ENCODE data around the gene ESR1. TPM values are rescaled to one million over a fixed set of nuclear protein-coding genes. Genes with fewer than 3 reads are reported as not detected.

ESR1 gene
- total RNA-seq, 1 experiment from 2014 or later, result 0.98 TPM

DNA sequence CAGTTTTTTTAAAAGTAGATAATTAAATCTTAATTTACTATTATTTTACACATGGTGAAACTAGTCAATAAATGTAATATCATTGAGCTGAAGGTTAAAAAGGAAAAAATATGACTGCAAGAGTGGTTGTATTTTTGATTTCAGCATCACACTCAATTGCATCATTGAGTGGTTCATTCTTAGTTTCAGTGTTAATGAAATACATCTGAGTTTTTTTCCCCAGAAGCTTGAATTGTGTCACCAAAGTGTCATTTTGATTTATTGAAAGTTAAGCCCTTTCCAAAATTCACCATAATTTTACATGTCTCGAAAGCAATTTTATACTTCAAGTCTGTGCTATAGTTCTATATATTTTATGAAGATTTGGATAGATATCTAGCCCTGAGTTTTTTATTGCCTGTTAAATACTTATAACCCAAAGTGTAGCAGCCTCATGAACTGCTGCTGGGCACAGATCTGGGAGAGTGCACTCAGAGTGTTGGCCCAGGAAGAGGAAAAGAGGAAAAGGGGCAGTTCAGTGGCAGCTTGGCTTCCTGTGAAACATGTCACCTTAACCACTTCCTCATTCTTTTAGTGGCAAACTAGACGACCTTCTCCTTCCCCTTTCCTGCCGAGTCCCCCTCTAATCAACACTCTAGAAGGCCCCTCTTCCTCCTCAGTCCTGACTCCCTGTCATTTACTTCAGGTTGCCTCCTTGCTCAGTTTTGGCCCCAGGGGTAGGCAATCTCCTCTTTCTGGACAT, 140.7 kb downstream of the ESR1 start (continued):
- TF ChIP-seq ELF4 (CRISPR knock-in tag; IDR thresholded peaks at IDR 0.05; ENCODE audit: low read depth) (no peak), PRRX2 (CRISPR knock-in tag; IDR thresholded peaks at IDR 0.05) (no peak), KAT7 (CRISPR knock-in tag; IDR thresholded peaks at IDR 0.05; ENCODE audit: borderline replicate concordance) (no peak)

DNA sequence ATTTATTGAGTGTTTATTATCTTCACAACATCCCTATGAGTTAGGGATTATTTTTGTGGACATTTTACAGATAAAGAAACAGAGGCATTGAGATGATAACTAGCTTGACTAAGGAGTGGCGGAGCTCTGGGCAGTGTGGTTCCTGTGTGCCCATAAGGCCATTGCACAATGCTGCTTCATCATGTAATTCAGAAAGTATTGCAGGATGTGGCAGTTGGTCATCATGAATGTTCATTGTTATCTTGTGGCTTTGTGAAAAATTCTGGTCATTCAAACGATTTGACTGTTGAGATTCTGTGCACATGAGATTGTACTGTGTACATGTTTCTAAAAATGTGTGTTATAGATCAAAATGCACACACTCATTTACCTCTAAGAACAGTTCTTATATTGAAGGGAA, 150.8 kb downstream of the ESR1 start:
- POLR2A ChIA-PET, result no interaction called here
- ATAC-seq (no peak), DNase-seq (ENCODE audit: low spot score) (no peak)
- Mint-ChIP-seq H3K9me3 (peaks cover 12% of the 10 kb centered on the region), H3K27ac (no peak overlapping the region), H3K4me3 (no peak overlapping the region), H3K4me1 (no peaks in the 10 kb centered on the region; the same call in 1 of the 2 replicates), H3K36me3 (no peaks in the 10 kb centered on the region), H3K27me3 (ENCODE audit: low read depth) (no peaks in the 10 kb centered on the region)
- CTCF ChIA-PET, result interaction anchor here (1.1 kb wide), 1 partner anchor 193 kb away, joined by 3 read pairs; no protein-coding TSS in a partner anchor
- TF ChIP-seq SMAD3 (CRISPR knock-in tag; IDR thresholded peaks at IDR 0.05; ENCODE audit: borderline replicate concordance) (no peak), CBFB (CRISPR knock-in tag; IDR thresholded peaks at IDR 0.05; ENCODE audit: low read depth) (no peak), NFE2L1 (CRISPR knock-in tag; IDR thresholded peaks at IDR 0.05) (no peak), SMAD4 (CRISPR knock-in tag; IDR thresholded peaks at IDR 0.05) (no peak), GTF2I (CRISPR knock-in tag; conservative IDR thresholded peaks at IDR 0.05) (no peak), TP53 (CRISPR knock-in tag; IDR thresholded peaks at IDR 0.05) (no peak), ZNF671 (CRISPR knock-in tag; IDR thresholded peaks at IDR 0.05) (no peak), RORB (CRISPR knock-in tag; IDR thresholded peaks at IDR 0.05) (no peak)
- TF ChIP-seq, protein P1, sequence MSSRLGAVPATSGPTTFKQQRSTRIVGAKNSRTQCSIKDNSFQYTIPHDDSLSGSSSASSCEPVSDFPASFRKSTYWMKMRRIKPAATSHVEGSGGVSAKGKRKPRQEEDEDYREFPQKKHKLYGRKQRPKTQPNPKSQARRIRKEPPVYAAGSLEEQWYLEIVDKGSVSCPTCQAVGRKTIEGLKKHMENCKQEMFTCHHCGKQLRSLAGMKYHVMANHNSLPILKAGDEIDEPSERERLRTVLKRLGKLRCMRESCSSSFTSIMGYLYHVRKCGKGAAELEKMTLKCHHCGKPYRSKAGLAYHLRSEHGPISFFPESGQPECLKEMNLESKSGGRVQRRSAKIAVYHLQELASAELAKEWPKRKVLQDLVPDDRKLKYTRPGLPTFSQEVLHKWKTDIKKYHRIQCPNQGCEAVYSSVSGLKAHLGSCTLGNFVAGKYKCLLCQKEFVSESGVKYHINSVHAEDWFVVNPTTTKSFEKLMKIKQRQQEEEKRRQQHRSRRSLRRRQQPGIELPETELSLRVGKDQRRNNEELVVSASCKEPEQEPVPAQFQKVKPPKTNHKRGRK (CRISPR knock-in tag; IDR thresholded peaks at IDR 0.05; ENCODE audit: borderline replicate concordance), result no peak
- TF ChIP-seq, protein P2, sequence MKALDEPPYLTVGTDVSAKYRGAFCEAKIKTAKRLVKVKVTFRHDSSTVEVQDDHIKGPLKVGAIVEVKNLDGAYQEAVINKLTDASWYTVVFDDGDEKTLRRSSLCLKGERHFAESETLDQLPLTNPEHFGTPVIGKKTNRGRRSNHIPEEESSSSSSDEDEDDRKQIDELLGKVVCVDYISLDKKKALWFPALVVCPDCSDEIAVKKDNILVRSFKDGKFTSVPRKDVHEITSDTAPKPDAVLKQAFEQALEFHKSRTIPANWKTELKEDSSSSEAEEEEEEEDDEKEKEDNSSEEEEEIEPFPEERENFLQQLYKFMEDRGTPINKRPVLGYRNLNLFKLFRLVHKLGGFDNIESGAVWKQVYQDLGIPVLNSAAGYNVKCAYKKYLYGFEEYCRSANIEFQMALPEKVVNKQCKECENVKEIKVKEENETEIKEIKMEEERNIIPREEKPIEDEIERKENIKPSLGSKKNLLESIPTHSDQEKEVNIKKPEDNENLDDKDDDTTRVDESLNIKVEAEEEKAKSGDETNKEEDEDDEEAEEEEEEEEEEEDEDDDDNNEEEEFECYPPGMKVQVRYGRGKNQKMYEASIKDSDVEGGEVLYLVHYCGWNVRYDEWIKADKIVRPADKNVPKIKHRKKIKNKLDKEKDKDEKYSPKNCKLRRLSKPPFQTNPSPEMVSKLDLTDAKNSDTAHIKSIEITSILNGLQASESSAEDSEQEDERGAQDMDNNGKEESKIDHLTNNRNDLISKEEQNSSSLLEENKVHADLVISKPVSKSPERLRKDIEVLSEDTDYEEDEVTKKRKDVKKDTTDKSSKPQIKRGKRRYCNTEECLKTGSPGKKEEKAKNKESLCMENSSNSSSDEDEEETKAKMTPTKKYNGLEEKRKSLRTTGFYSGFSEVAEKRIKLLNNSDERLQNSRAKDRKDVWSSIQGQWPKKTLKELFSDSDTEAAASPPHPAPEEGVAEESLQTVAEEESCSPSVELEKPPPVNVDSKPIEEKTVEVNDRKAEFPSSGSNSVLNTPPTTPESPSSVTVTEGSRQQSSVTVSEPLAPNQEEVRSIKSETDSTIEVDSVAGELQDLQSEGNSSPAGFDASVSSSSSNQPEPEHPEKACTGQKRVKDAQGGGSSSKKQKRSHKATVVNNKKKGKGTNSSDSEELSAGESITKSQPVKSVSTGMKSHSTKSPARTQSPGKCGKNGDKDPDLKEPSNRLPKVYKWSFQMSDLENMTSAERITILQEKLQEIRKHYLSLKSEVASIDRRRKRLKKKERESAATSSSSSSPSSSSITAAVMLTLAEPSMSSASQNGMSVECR (CRISPR knock-in tag; IDR thresholded peaks at IDR 0.05; ENCODE audit: borderline replicate concordance), result no peak
- TF ChIP-seq, protein P3, sequence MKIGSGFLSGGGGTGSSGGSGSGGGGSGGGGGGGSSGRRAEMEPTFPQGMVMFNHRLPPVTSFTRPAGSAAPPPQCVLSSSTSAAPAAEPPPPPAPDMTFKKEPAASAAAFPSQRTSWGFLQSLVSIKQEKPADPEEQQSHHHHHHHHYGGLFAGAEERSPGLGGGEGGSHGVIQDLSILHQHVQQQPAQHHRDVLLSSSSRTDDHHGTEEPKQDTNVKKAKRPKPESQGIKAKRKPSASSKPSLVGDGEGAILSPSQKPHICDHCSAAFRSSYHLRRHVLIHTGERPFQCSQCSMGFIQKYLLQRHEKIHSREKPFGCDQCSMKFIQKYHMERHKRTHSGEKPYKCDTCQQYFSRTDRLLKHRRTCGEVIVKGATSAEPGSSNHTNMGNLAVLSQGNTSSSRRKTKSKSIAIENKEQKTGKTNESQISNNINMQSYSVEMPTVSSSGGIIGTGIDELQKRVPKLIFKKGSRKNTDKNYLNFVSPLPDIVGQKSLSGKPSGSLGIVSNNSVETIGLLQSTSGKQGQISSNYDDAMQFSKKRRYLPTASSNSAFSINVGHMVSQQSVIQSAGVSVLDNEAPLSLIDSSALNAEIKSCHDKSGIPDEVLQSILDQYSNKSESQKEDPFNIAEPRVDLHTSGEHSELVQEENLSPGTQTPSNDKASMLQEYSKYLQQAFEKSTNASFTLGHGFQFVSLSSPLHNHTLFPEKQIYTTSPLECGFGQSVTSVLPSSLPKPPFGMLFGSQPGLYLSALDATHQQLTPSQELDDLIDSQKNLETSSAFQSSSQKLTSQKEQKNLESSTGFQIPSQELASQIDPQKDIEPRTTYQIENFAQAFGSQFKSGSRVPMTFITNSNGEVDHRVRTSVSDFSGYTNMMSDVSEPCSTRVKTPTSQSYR (CRISPR knock-in tag; IDR thresholded peaks at IDR 0.05), result no peak
- TF ChIP-seq, protein P4, sequence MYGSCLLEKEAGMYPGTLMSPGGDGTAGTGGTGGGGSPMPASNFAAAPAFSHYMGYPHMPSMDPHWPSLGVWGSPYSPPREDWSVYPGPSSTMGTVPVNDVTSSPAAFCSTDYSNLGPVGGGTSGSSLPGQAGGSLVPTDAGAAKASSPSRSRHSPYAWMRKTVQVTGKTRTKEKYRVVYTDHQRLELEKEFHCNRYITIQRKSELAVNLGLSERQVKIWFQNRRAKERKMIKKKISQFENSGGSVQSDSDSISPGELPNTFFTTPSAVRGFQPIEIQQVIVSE (CRISPR knock-in tag; IDR thresholded peaks at IDR 0.05; ENCODE audit: borderline replicate concordance), result no peak
- TF ChIP-seq, protein P5, sequence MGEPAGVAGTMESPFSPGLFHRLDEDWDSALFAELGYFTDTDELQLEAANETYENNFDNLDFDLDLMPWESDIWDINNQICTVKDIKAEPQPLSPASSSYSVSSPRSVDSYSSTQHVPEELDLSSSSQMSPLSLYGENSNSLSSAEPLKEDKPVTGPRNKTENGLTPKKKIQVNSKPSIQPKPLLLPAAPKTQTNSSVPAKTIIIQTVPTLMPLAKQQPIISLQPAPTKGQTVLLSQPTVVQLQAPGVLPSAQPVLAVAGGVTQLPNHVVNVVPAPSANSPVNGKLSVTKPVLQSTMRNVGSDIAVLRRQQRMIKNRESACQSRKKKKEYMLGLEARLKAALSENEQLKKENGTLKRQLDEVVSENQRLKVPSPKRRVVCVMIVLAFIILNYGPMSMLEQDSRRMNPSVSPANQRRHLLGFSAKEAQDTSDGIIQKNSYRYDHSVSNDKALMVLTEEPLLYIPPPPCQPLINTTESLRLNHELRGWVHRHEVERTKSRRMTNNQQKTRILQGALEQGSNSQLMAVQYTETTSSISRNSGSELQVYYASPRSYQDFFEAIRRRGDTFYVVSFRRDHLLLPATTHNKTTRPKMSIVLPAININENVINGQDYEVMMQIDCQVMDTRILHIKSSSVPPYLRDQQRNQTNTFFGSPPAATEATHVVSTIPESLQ (CRISPR knock-in tag; IDR thresholded peaks at IDR 0.05), result no peak
- TF ChIP-seq, protein P6, sequence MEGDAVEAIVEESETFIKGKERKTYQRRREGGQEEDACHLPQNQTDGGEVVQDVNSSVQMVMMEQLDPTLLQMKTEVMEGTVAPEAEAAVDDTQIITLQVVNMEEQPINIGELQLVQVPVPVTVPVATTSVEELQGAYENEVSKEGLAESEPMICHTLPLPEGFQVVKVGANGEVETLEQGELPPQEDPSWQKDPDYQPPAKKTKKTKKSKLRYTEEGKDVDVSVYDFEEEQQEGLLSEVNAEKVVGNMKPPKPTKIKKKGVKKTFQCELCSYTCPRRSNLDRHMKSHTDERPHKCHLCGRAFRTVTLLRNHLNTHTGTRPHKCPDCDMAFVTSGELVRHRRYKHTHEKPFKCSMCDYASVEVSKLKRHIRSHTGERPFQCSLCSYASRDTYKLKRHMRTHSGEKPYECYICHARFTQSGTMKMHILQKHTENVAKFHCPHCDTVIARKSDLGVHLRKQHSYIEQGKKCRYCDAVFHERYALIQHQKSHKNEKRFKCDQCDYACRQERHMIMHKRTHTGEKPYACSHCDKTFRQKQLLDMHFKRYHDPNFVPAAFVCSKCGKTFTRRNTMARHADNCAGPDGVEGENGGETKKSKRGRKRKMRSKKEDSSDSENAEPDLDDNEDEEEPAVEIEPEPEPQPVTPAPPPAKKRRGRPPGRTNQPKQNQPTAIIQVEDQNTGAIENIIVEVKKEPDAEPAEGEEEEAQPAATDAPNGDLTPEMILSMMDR (IDR thresholded peaks at IDR 0.05), result no peak
- TF ChIP-seq, protein P7, sequence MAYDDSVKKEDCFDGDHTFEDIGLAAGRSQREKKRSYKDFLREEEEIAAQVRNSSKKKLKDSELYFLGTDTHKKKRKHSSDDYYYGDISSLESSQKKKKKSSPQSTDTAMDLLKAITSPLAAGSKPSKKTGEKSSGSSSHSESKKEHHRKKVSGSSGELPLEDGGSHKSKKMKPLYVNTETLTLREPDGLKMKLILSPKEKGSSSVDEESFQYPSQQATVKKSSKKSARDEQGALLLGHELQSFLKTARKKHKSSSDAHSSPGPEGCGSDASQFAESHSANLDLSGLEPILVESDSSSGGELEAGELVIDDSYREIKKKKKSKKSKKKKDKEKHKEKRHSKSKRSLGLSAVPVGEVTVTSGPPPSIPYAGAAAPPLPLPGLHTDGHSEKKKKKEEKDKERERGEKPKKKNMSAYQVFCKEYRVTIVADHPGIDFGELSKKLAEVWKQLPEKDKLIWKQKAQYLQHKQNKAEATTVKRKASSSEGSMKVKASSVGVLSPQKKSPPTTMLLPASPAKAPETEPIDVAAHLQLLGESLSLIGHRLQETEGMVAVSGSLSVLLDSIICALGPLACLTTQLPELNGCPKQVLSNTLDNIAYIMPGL (CRISPR knock-in tag; IDR thresholded peaks at IDR 0.05), result no peak
- TF ChIP-seq, protein P8, sequence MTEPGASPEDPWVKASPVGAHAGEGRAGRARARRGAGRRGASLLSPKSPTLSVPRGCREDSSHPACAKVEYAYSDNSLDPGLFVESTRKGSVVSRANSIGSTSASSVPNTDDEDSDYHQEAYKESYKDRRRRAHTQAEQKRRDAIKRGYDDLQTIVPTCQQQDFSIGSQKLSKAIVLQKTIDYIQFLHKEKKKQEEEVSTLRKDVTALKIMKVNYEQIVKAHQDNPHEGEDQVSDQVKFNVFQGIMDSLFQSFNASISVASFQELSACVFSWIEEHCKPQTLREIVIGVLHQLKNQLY (CRISPR knock-in tag; IDR thresholded peaks at IDR 0.05), result no peak
